ENCODE data around the gene IMMP2L.
A peak's percentile ranks its signal among the peaks of the same experiment; 100 is the strongest.

IMMP2L gene

GRCh38 chr7:111056371-111056770 lies 505.9 kb downstream of the IMMP2L start:
- no peak for DNase-seq

- DNase-seq: no peak
Observed at GRCh38 chr7:111053035-111053434, 509.3 kb downstream of the IMMP2L start.

- DNase-seq: no peak
Observed at GRCh38 chr7:111051832-111052231, 510.5 kb downstream of the IMMP2L start.

GRCh38 chr7:111050875-111051416 lies 511.3 kb downstream of the IMMP2L start:
- DNase-seq: no peak

- DNase-seq: no peak
Observed at GRCh38 chr7:111049971-111050680, 512.2 kb downstream of the IMMP2L start.

- no peak for DNase-seq
Observed at GRCh38 chr7:111047595-111047994, 514.7 kb downstream of the IMMP2L start.

- no peak for DNase-seq
Observed at GRCh38 chr7:111045449-111045848, 516.8 kb downstream of the IMMP2L start.

- DNase-seq: no peak
Observed at GRCh38 chr7:111043561-111043960, 518.7 kb downstream of the IMMP2L start.

- no peak for DNase-seq
Observed at GRCh38 chr7:111042842-111043241, 519.5 kb downstream of the IMMP2L start.

- DNase-seq: no peak
Observed at GRCh38 chr7:111041577-111041976, 520.7 kb downstream of the IMMP2L start.

GRCh38 chr7:111038185-111038584 lies 524.1 kb downstream of the IMMP2L start:
- DNase-seq: no peak

GRCh38 chr7:111031916-111032315 lies 530.4 kb downstream of the IMMP2L start:
- DNase-seq: no peak

GRCh38 chr7:111030336-111030735 lies 532.0 kb downstream of the IMMP2L start:
- DNase-seq: no peak

- peak; percentile 57 to 60 for DNase-seq
Observed at GRCh38 chr7:111029574-111030251, 532.6 kb downstream of the IMMP2L start.

GRCh38 chr7:111029141-111029572 lies 533.1 kb downstream of the IMMP2L start:
- DNase-seq: peak; percentile 57 to 62

- DNase-seq: no peak
Observed at GRCh38 chr7:111027396-111027795, 534.9 kb downstream of the IMMP2L start.

- DNase-seq: no peak
Observed at GRCh38 chr7:111026806-111027205, 535.5 kb downstream of the IMMP2L start.

- DNase-seq: no peak
Observed at GRCh38 chr7:111026343-111026742, 535.9 kb downstream of the IMMP2L start.

GRCh38 chr7:111025006-111025405 lies 537.3 kb downstream of the IMMP2L start:
- no peak for DNase-seq

GRCh38 chr7:111018960-111019736 lies 543.1 kb downstream of the IMMP2L start:
- DNase-seq: no peak

GRCh38 chr7:111018447-111018846 lies 543.8 kb downstream of the IMMP2L start:
- no peak for DNase-seq

GRCh38 chr7:111014079-111014478 lies 548.2 kb downstream of the IMMP2L start:
- DNase-seq: no peak
